Renal pelvis (tissue), 4 donors: ENCODE measurements around the gene BHLHE23. TPM values are rescaled to one million over a fixed set of nuclear protein-coding genes. Genes with fewer than 3 reads are reported as not detected.
"Not testable (repeated sequence)": the region's sequence is repeated elsewhere in the genome, so short reads cannot be mapped to it uniquely, and the experiment has no call there.

Experiments used
- DNase-seq: peaks from one replicate; pipeline ENCODE4 v3.0.0-alpha.2; 2013
- polyA plus RNA-seq, 3 donors: library from polyadenylated mRNA; unstranded; fragments of 120-200 nt; gene quantifications; one replicate each; pipeline ENCODE4 v1.2.1, GENCODE V29; 2013; ENCODE audit not compliant: insufficient read length in 3 of 3

BHLHE23 gene
- polyA plus RNA-seq, 3 donors, result 0.07 TPM; not detected in 2

GRCh38 chr20:63043348-63044203 is 36.8 kb upstream of the BHLHE23 start:
- no peak for DNase-seq

GRCh38 chr20:63042448-63043071 is 35.8 kb upstream of the BHLHE23 start:
- DNase-seq, result no peak

DNA sequence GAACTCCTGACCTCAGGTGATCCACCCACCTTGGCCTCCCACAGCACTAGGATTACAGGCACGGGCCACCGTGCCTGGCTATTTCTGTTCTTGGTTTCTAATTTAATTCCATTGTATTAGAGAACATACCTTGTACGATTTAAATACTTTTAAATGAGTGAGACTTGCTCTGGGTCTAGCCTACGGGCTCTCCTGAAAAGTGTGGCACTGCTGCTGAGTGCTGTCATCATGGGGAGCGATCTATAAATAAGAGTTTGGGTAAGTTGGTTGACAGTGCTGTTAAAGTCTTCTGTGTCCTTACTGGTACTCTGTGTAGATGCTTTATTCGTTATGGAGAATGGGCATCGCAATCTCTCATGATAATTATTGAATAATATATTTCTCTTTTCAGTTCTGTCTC is 35.0 kb upstream of the BHLHE23 start:
- DNase-seq, result no peak

GRCh38 chr20:63037669-63038268 is 31.0 kb upstream of the BHLHE23 start:
- no peak for DNase-seq

- no peak for DNase-seq
Observed at GRCh38 chr20:63036291-63036690, 29.5 kb upstream of the BHLHE23 start.

GRCh38 chr20:63035603-63036185 is 28.9 kb upstream of the BHLHE23 start:
- DNase-seq, result no peak

GRCh38 chr20:63034710-63035602 is 28.2 kb upstream of the BHLHE23 start:
- DNase-seq, result not testable (repeated sequence)

- no peak for DNase-seq
Observed at GRCh38 chr20:63033794-63034709, 27.3 kb upstream of the BHLHE23 start.

DNA sequence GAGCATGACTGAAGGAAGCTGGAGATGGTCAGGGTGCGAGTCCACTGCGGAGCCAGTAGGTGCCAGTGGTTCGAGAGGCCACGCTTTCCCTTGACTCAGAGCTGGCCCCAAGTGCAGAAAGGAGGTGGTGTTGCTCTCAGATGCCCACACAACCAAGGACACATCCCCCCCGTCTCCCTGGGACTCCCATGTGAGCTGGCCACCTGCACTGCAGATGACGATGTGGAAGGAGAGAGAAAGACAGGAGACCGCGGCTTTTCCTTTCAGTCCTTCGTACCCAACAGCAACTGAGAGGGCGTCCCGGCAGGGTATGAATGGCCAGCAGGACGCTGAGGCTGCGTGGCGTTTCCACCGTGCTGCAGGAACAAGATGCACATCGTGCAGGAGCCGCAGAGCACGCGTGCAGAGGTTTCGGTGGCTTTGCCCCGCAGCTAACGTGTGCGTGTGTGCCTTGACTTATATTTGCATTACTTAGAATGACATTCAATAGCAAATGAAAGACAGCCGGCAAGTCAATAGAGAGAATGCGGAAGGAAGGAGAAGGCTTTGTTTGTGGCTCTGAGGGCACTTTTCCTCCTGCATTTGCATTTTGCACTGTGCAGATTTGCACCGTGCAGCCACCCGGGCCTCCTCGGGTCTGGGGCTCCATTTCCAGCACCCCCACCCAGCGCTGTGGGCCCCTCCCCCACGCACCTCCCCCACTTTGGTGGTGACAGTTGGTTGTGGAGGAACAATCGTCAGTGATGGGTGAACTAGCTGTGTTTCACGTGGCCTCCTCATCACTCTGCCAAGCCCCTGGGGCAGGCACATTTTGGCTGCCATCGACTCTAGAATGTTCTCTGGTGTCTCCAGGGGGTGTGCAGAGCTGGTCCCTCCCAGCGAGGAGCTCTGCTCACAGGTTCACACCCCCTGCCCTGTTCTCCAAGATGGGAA is 26.4 kb upstream of the BHLHE23 start:
- no peak for DNase-seq

- no peak for DNase-seq
Observed at GRCh38 chr20:63032026-63032800, 25.4 kb upstream of the BHLHE23 start.

- no peak for DNase-seq
Observed at GRCh38 chr20:63031251-63032014, 24.7 kb upstream of the BHLHE23 start.

- DNase-seq, result no peak
Observed at GRCh38 chr20:63029358-63030121, 22.8 kb upstream of the BHLHE23 start.

DNA sequence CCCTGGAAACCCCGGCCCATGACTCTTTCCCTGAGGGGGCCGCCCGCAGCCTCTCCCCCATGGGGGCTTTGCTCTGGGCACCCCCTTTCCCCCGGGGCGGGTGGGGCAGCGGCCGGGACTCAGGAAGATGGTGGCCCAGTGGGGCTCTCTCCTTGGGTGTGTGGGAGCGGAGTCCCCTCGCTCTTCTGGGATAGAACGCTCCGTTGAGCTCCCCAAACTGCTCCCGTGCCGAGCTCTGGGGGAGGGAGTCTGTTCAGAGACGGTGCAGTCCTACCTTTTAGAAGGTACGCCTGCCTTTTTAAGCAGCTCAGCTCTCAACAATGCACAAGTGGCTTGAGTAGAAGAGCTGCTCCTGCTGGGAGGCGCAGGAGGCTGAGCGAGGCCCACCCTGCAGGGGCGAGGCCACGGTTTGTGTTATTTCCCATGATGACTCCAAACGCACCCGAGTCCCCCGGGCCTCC is 21.7 kb upstream of the BHLHE23 start:
- no peak for DNase-seq

GRCh38 chr20:63027922-63028389 is 21.2 kb upstream of the BHLHE23 start:
- no peak for DNase-seq

DNA sequence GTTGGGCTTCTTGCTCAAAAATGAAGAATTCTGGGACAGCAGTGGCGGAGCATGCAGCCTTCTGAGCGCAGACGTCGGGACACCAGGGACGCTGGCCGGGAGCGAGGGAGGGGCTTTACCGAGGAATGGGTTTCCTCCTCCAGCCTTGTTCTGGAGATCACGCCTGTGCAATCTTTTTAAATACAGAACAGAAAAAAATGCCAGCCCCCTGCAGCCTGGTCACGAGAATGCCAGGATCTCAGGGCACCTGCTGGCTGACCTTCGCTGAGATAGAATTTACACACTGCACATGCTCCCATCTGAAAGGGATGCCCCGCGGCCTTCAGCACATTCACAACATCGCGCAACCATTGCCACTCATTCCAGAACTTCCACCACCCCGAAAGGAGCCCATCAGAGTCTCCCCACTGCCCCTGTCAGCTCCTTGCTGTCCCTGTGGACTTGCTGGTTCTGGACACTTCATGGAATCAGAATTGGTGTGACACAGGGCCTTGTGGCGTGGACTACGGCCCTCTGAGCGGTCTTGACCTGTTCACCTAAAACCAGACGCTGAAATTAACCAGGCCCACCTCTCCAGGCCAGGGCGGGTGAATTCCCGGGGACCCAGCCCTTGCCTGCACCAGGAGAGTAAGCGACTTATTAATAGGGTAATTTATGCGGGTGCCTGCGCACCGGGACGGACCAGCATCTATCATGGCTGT is 20.6 kb upstream of the BHLHE23 start:
- DNase-seq, result no peak
